Measurements from ENCODE around the gene KRTAP10-3.

DNA sequence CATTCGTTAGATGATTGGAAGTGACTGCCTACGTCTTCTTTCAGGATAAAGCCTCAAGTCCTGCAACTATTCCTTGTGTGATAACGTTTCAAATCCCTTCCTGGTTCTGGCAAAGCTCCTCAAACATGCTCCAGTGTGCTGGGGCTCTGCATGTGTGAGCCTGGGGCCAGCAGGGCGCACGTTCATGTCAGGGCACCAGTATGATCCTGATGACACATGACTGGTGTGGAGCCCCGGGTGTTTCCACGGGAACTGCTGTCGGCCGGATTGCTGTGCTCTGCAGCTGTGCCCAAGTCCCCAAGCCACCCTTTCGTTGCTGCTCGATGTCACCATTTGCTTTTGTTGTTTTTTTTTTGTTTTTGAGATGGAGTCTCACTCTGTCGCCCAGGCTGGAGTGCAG is 39.9 kb downstream of the KRTAP10-3 start:
- TF ChIP-seq, protein P1, sequence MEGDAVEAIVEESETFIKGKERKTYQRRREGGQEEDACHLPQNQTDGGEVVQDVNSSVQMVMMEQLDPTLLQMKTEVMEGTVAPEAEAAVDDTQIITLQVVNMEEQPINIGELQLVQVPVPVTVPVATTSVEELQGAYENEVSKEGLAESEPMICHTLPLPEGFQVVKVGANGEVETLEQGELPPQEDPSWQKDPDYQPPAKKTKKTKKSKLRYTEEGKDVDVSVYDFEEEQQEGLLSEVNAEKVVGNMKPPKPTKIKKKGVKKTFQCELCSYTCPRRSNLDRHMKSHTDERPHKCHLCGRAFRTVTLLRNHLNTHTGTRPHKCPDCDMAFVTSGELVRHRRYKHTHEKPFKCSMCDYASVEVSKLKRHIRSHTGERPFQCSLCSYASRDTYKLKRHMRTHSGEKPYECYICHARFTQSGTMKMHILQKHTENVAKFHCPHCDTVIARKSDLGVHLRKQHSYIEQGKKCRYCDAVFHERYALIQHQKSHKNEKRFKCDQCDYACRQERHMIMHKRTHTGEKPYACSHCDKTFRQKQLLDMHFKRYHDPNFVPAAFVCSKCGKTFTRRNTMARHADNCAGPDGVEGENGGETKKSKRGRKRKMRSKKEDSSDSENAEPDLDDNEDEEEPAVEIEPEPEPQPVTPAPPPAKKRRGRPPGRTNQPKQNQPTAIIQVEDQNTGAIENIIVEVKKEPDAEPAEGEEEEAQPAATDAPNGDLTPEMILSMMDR (IDR thresholded peaks at IDR 0.05): no peak
- TF ChIP-seq POLR2A (IDR thresholded peaks at IDR 0.05): no peak

Data from heart left ventricle (tissue), 13 donors.